GM12878 (cell line): Measurements from ENCODE around the gene LZTFL1. TPM values are rescaled to one million over a fixed set of nuclear protein-coding genes. Genes with fewer than 3 reads are reported as not detected.

ENCODE experiments used
- ATF2 ChIP-seq: IDR thresholded peaks from 2 replicates; pipeline ENCODE4 v1.6.1; 2012; ENCODE audit warnings: low read length, inconsistent platforms
- CEBPZ ChIP-seq: fragments of 150-350 bp; IDR thresholded peaks from 2 replicates; pipeline ENCODE4 v1.6.1; 2016; ENCODE audit warnings: low read depth, low read length
- FOXK2 ChIP-seq: fragments of 450-650 bp; IDR thresholded peaks from 2 replicates; pipeline ENCODE4 v1.6.1; 2017; ENCODE audit warnings: mild to moderate bottlenecking, moderate library complexity
- HCFC1 ChIP-seq: fragments of 150-350 bp; IDR thresholded peaks from 2 replicates; pipeline ENCODE4 v1.6.1; 2014; ENCODE audit warnings: low read length
- NR2F1 ChIP-seq: fragments of 450-650 bp; conservative IDR thresholded peaks from 2 replicates; pipeline ENCODE4 v1.6.1; 2017; ENCODE audit warnings: mild to moderate bottlenecking
- SIX5 ChIP-seq: IDR thresholded peaks from 2 replicates; pipeline ENCODE4 v1.6.1; 2011; ENCODE audit warnings: mild to moderate bottlenecking, low read depth, low read length, moderate library complexity; ENCODE audit not compliant: severe bottlenecking
- SMAD5 ChIP-seq: IDR thresholded peaks from 2 replicates; pipeline ENCODE4 v1.6.1; 2016; ENCODE audit warnings: antibody characterized with exemption, low read depth
- STAT1 ChIP-seq: fragments of 450-650 bp; conservative IDR thresholded peaks from 2 replicates; pipeline ENCODE4 v1.6.1; 2014; ENCODE audit warnings: antibody characterized with exemption, mild to moderate bottlenecking
- TCF3 ChIP-seq: IDR thresholded peaks from 2 replicates; pipeline ENCODE4 v1.6.1; 2012; ENCODE audit warnings: low read depth, mild to moderate bottlenecking, low read length, borderline replicate concordance; ENCODE audit not compliant: insufficient read depth
- ZBTB40 ChIP-seq: fragments of 450-650 bp; IDR thresholded peaks from 2 replicates; pipeline ENCODE4 v1.6.1; 2016; ENCODE audit warnings: mild to moderate bottlenecking, moderate library complexity, borderline replicate concordance
- ZNF687 ChIP-seq: fragments of 450-650 bp; IDR thresholded peaks from 2 replicates; pipeline ENCODE4 v1.6.1; 2017; ENCODE audit warnings: mild to moderate bottlenecking, moderate library complexity
- polyA plus RNA-seq, 11 experiments: library from polyadenylated mRNA; depleted of rRNA in 4 of 11; unstranded in 6 of 11; stranded (reverse) in 5 of 11; fragments of >200 nt; fragmentation: Nextera tagmentation in 4 of 11; fragmentation: Illumina TruSeq in 1 of 11; extraction: Ambion mirVana in 4 of 11; extraction: Trizol in 1 of 11; gene quantifications; 1 replicate in 1 of 11; 2 replicates in 10 of 11; pipeline versions ENCODE4 v1.2.1 to v1.2.3, GENCODE V29; 2011 to 2016; ENCODE audit warnings: inconsistent platforms in 2 of 11, missing spikeins in 2 of 11, low read depth in 1 of 11
- total RNA-seq, 4 experiments: library from RNA; depleted of rRNA in 3 of 4; stranded (reverse); fragments of >200 nt in 3 of 4; fragmentation: Illumina TruSeq in 1 of 4; extraction: Trizol in 1 of 4; gene quantifications; 2 replicates each; pipeline versions ENCODE4 v1.2.1 to v1.2.3, GENCODE V29; 2013 to 2021
- TF ChIP-seq, protein P1 (sequence below): fragments of 450-650 bp; IDR thresholded peaks from 2 replicates; pipeline ENCODE4 v1.6.1; 2014; ENCODE audit warnings: mild to moderate bottlenecking
- TF ChIP-seq, protein P2 (sequence below): IDR thresholded peaks from 2 replicates; pipeline ENCODE4 v1.6.1; 2012; ENCODE audit warnings: low read depth, low read length, improper control_type of control experiment

The LZTFL1 gene
- total and polyA plus RNA-seq, 10 of the 15 experiments (the other 5 are each of a cell fraction or from before 2014, with no cell fraction given): 9.8 to 74.1 (median 11.9) TPM

- TF ChIP-seq CEBPZ (peak; percentile 20; the same call in 1 of the 2 replicates), ATF2 (peak; percentile 49; the same call in 1 of the 2 replicates), STAT1 (no peak; the same call in 1 of the 2 replicates), SMAD5 (peak; percentile 38; the same call in 1 of the 2 replicates), ZBTB40 (peak; percentile 95), HCFC1 (peak; percentile 63), NR2F1 (no peak), SIX5 (peak; percentile 36), TCF3 (no peak), ZNF687 (peak; percentile 80), FOXK2 (peak; percentile 85; the same call in 1 of the 2 replicates)
- TF ChIP-seq, protein P1, sequence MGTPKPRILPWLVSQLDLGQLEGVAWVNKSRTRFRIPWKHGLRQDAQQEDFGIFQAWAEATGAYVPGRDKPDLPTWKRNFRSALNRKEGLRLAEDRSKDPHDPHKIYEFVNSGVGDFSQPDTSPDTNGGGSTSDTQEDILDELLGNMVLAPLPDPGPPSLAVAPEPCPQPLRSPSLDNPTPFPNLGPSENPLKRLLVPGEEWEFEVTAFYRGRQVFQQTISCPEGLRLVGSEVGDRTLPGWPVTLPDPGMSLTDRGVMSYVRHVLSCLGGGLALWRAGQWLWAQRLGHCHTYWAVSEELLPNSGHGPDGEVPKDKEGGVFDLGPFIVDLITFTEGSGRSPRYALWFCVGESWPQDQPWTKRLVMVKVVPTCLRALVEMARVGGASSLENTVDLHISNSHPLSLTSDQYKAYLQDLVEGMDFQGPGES: peak; percentile 71; the same call in 1 of the 2 replicates
- TF ChIP-seq, protein P2, sequence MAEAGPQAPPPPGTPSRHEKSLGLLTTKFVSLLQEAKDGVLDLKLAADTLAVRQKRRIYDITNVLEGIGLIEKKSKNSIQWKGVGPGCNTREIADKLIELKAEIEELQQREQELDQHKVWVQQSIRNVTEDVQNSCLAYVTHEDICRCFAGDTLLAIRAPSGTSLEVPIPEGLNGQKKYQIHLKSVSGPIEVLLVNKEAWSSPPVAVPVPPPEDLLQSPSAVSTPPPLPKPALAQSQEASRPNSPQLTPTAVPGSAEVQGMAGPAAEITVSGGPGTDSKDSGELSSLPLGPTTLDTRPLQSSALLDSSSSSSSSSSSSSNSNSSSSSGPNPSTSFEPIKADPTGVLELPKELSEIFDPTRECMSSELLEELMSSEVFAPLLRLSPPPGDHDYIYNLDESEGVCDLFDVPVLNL: no peak
Observed at GRCh38 chr3:45841757-45842491, at the start of gene LZTFL1 (continued).
